Spleen (tissue), 11 donors: ENCODE data around the gene OR4N2. TPM values are rescaled to one million over a fixed set of nuclear protein-coding genes. Genes with fewer than 3 reads are reported as not detected.
"Not testable (repeated sequence)": the region's sequence is repeated elsewhere in the genome, so short reads cannot be mapped to it uniquely, and the experiment has no call there.

Source experiments
- DNase-seq: peaks from one replicate; pipeline ENCODE4 v3.0.0-alpha.2; 2020
- H3K27ac ChIP-seq, 8 donors: fragments of 200-600 bp; sonication (generic) in 7 of 8; 1 replicate in 4 of 8; 2 replicates in 4 of 8; pipeline versions ENCODE4 v1.5.0 to v1.8.0; 2016 to 2021; ENCODE audit warnings: inconsistent platforms in 4 of 8, mild to moderate bottlenecking in 4 of 8, moderate library complexity in 1 of 8
- H3K27me3 ChIP-seq, 7 donors: fragments of 200-600 bp; sonication (generic) in 6 of 7; replicated peaks in 1 of 7; 1 replicate in 4 of 7; 2 replicates in 3 of 7; pipeline versions ENCODE4 v1.5.0 to v1.8.0; 2016 to 2021; ENCODE audit warnings: inconsistent platforms in 3 of 7, mild to moderate bottlenecking in 1 of 7
- H3K36me3 ChIP-seq, 6 donors: fragments of 200-600 bp; sonication (generic) in 5 of 6; 1 replicate in 4 of 6; 2 replicates in 2 of 6; pipeline versions ENCODE4 v1.5.0 to v1.8.0; 2016 to 2021; ENCODE audit warnings: inconsistent platforms in 2 of 6
- H3K4me1 ChIP-seq, 6 donors: fragments of 200-600 bp; sonication (generic) in 5 of 6; 1 replicate in 3 of 6; 2 replicates in 3 of 6; pipeline versions ENCODE4 v1.5.0 to v1.8.0; 2016 to 2021; ENCODE audit warnings: inconsistent platforms in 3 of 6
- H3K4me3 ChIP-seq, 8 donors: fragments of 200-600 bp; sonication (generic) in 7 of 8; 1 replicate in 4 of 8; 2 replicates in 4 of 8; pipeline versions ENCODE4 v1.5.0 to v1.8.0; 2016 to 2021; ENCODE audit warnings: inconsistent platforms in 4 of 8, mild to moderate bottlenecking in 4 of 8, moderate library complexity in 2 of 8
- H3K9me3 ChIP-seq, 8 donors: fragments of 200-600 bp; sonication (generic) in 7 of 8; 1 replicate in 4 of 8; 2 replicates in 4 of 8; pipeline versions ENCODE4 v1.5.0 to v1.8.0; 2016 to 2021; ENCODE audit warnings: inconsistent platforms in 4 of 8
- CTCF ChIP-seq, 11 experiments: fragments of 200-600 bp in 7 of 11; fragments of 450-650 bp in 4 of 11; sonication (generic) in 4 of 11; IDR thresholded peaks in 8 of 11; conservative IDR thresholded peaks in 3 of 11; 1 replicate in 7 of 11; 2 replicates in 4 of 11; pipeline versions ENCODE4 v1.4.0 to v1.8.0; 2016 to 2021; ENCODE audit warnings: antibody characterized with exemption in 11 of 11, inconsistent platforms in 4 of 11, mild to moderate bottlenecking in 1 of 11
- POLR2A ChIP-seq, 3 donors: fragments of 450-650 bp; IDR thresholded peaks; one replicate each; pipeline ENCODE4 v1.5.1; 2017; ENCODE audit warnings: antibody characterized with exemption in 3 of 3, mild to moderate bottlenecking in 1 of 3
- POLR2AphosphoS5 ChIP-seq, 3 donors: sonication (generic); formaldehyde crosslinking; IDR thresholded peaks; one replicate each; pipeline ENCODE4 v1.5.1; 2017; ENCODE audit warnings: antibody characterized with exemption in 3 of 3
- WGBS, 5 donors: extraction: QIAGEN DNeasy Blood & Tissue Kit in 3 of 5; methylation state at CpG; one replicate each; pipeline versions ENCODE4 v1.1.5 to v1.1.7; 2013 to 2018; 5-methylcytosine and 5-hydroxymethylcytosine counted together
- intact Hi-C: fragments of 100-400 bp; cut with DNase I; formaldehyde crosslinking; loops from one replicate; pipeline ENCODE4 v1.15.0; 2023; ENCODE audit warnings: low total_unique reads
- polyA plus RNA-seq, 3 donors: library from polyadenylated mRNA; stranded (reverse); fragments of 200-250 nt; gene quantifications; one replicate each; pipeline ENCODE4 v1.2.1, GENCODE V29; 2013
- total RNA-seq, 7 donors: library from RNA; depleted of rRNA in 3 of 7; stranded (reverse); fragments of >200 nt in 3 of 7; fragmentation: NEBNext Ultra II Directional in 4 of 7; extraction: Animal tissue kit (Norgen Biotek cat#: 25700) in 4 of 7; gene quantifications; one replicate each; pipeline versions ENCODE4 v1.1.0 to v1.2.1, GENCODE V29; 2016 to 2021
- donor health status: healthy with polysubstance abuse.
- donor health status: DM: no; HTN: no; CAD: no; lungs with moderate emphysema.
- donor health status: DM: no; HTN: no; CAD: no.
- donor health status: Bipolar disorder and iron deficiency.
- donor health status: healthy.
- donor health status: DM: no; HTN: no; CAD: no.
- donor health status: DM: yes; HTN: yes; CAD: no.

The OR4N2 gene
- total and polyA plus RNA-seq, 10 donors, result not detected

- no peak for TF ChIP-seq CTCF (IDR thresholded peaks at IDR 0.05 in 8 of 11, conservative IDR thresholded peaks at IDR 0.05 in 3 of 11)
- TF ChIP-seq POLR2A (IDR thresholded peaks at IDR 0.05), result no peak
- no peak for TF ChIP-seq POLR2AphosphoS5 (IDR thresholded peaks at IDR 0.05)
- Histone ChIP-seq H3K27ac (no peak overlapping the region), H3K27me3 (no peaks in the 10 kb centered on the region), H3K4me3 (no peak overlapping the region), H3K36me3 (no peaks in the 10 kb centered on the region), H3K4me1 (no peaks in the 10 kb centered on the region), H3K9me3 (peaks cover 0 to 32% (median 16%) of the 10 kb centered on the region in 8 donors)
- 49 to 75% (median 58%) methylated on average over 1 of the region's 1 CpG for WGBS, 5 donors
- intact Hi-C loops, result no loop called here
- no peak for DNase-seq
Observed at GRCh38 chr14:19775587-19775986, 28.0 kb upstream of the OR4N2 start.

- H3K27me3 ChIP-seq, H3K4me1 ChIP-seq, H3K36me3 ChIP-seq, H3K9me3 ChIP-seq, intact Hi-C loops, H3K27ac ChIP-seq, DNase-seq, H3K4me3 ChIP-seq: not testable (repeated sequence)
- WGBS, 5 donors, result 83 to 86% (median 83%) methylated on average over 16 of the region's 16 CpGs
Observed at GRCh38 chr14:19785848-19786247, 17.7 kb upstream of the OR4N2 start.

GRCh38 chr14:19787318-19787717, 16.3 kb upstream of the OR4N2 start:
- intact Hi-C loops, H3K4me1 ChIP-seq, H3K27me3 ChIP-seq, DNase-seq, H3K4me3 ChIP-seq, H3K27ac ChIP-seq, H3K9me3 ChIP-seq, H3K36me3 ChIP-seq: not testable (repeated sequence)
- 76 to 80% (median 77%) methylated on average over 6 of the region's 6 CpGs for WGBS, 5 donors

- intact Hi-C loops, result not testable (repeated sequence)
- WGBS, 5 donors, result 65 to 74% (median 71%) methylated on average over 7 of the region's 7 CpGs
Observed at GRCh38 chr14:19788150-19788549, 15.4 kb upstream of the OR4N2 start.

GRCh38 chr14:19796520-19797108, 7.0 kb upstream of the OR4N2 start:
- H3K4me3 ChIP-seq, DNase-seq, H3K4me1 ChIP-seq, H3K27me3 ChIP-seq, intact Hi-C loops, H3K27ac ChIP-seq, H3K36me3 ChIP-seq: not testable (repeated sequence)
- peaks cover 0 to 21% (median 3%) of the 10 kb centered on the region in 8 donors for H3K9me3 ChIP-seq
- WGBS, 5 donors, result 71 to 77% (median 72%) methylated on average over 10 of the region's 10 CpGs

More at GRCh38 chr14:19788150-19788549, 15.4 kb upstream of the OR4N2 start:
- H3K4me3 ChIP-seq, H3K4me1 ChIP-seq, DNase-seq, H3K27me3 ChIP-seq, H3K27ac ChIP-seq, H3K9me3 ChIP-seq, H3K36me3 ChIP-seq: not testable (repeated sequence)

- H3K4me1 ChIP-seq, result no peaks in the 10 kb centered on the region
- peak; percentile 70 for DNase-seq
- H3K27ac ChIP-seq, result no peak overlapping the region
- H3K27me3 ChIP-seq, result no peaks in the 10 kb centered on the region
- H3K4me3 ChIP-seq, result no peak overlapping the region
- TF ChIP-seq CTCF (IDR thresholded peaks at IDR 0.05 in 8 of 11, conservative IDR thresholded peaks at IDR 0.05 in 3 of 11), result no peak
- intact Hi-C loops, result no loop called here
- H3K9me3 ChIP-seq, result peaks cover 0 to 30% (median 14%) of the 10 kb centered on the region in 8 donors
- H3K36me3 ChIP-seq, result no peaks in the 10 kb centered on the region
- WGBS, 5 donors, result 75 to 86% (median 82%) methylated on average over 3 to 5 of the region's 5 CpGs
Observed at GRCh38 chr14:19799880-19800279, 3.7 kb upstream of the OR4N2 start.
